Measurements from ENCODE around the gene RALGDS.
"Not testable (repeated sequence)": the region's sequence is repeated elsewhere in the genome, so short reads cannot be mapped to it uniquely, and the experiment has no call there.

Gene RALGDS

GRCh38 chr9:133087429-133088145 lies 33.5 kb downstream of the RALGDS start:
- DNase-seq: no peak

GRCh38 chr9:133086894-133087293 lies 34.1 kb downstream of the RALGDS start:
- DNase-seq: no peak

- DNase-seq: not testable (repeated sequence)
These were observed 34.7 kb downstream of the RALGDS start for GRCh38 chr9:133086212-133086860.

GRCh38 chr9:133083688-133084087 lies 37.4 kb downstream of the RALGDS start:
- not testable (repeated sequence) for DNase-seq

GRCh38 chr9:133081957-133082644 lies 38.9 kb downstream of the RALGDS start:
- DNase-seq: not testable (repeated sequence)

GRCh38 chr9:133080786-133081779 lies 40.0 kb downstream of the RALGDS start:
- DNase-seq: not testable (repeated sequence)

GRCh38 chr9:133080161-133080560 lies 40.9 kb downstream of the RALGDS start:
- no peak for DNase-seq

- DNase-seq: no peak
These were observed 42.6 kb downstream of the RALGDS start for GRCh38 chr9:133078486-133078885.

GRCh38 chr9:133076691-133077090 lies 44.3 kb downstream of the RALGDS start:
- DNase-seq: no peak

GRCh38 chr9:133075925-133076630 lies 45.0 kb downstream of the RALGDS start:
- DNase-seq: no peak

GRCh38 chr9:133074111-133074651 lies 46.9 kb downstream of the RALGDS start:
- no peak for DNase-seq

GRCh38 chr9:133073086-133074014 lies 47.7 kb downstream of the RALGDS start:
- no peak for DNase-seq

GRCh38 chr9:133072210-133072609 lies 48.8 kb downstream of the RALGDS start:
- not testable (repeated sequence) for DNase-seq

GRCh38 chr9:133071484-133072150 lies 49.4 kb downstream of the RALGDS start:
- DNase-seq: no peak

GRCh38 chr9:133070985-133071384 lies 50.1 kb downstream of the RALGDS start:
- DNase-seq: not testable (repeated sequence)

GRCh38 chr9:133070500-133070961 lies 50.5 kb downstream of the RALGDS start:
- not testable (repeated sequence) for DNase-seq

GRCh38 chr9:133068431-133068830 lies 52.6 kb downstream of the RALGDS start:
- DNase-seq: not testable (repeated sequence)

GRCh38 chr9:133067813-133068212 lies 53.2 kb downstream of the RALGDS start:
- no peak for DNase-seq

- DNase-seq: no peak
These were observed 54.0 kb downstream of the RALGDS start for GRCh38 chr9:133067006-133067405.

Measured in T-helper 1 cell (primary cell).